ENCODE results near the gene PSMB9. TPM values are rescaled to one million over a fixed set of nuclear protein-coding genes. Genes with fewer than 3 reads are reported as not detected.

The PSMB9 gene
- total and polyA plus RNA-seq, 2 experiments from 2014 or later: 2.8 to 5.5 TPM

GRCh38 chr6:32876603-32877002 lies 22.6 kb downstream of the PSMB9 start (continued):
- TF ChIP-seq ZNF462 (CRISPR knock-in tag; IDR thresholded peaks at IDR 0.05) (no peak), STAT1 (IDR thresholded peaks at IDR 0.05; ENCODE audit: unreplicated experiment) (no peak), JUNB (IDR thresholded peaks at IDR 0.05; ENCODE audit: unreplicated experiment) (no peak), EZH2phosphoT487 (IDR thresholded peaks at IDR 0.05; ENCODE audit: unreplicated experiment) (no peak), REST (IDR thresholded peaks at IDR 0.05; ENCODE audit: unreplicated experiment) (no peak)

GRCh38 chr6:32879691-32880090 lies 25.7 kb downstream of the PSMB9 start:
- Mint-ChIP-seq H3K27me3 (ENCODE audit: insufficient read depth, low read depth, poor library complexity) (peaks cover 5% of the 10 kb centered on the region), H3K27ac (no peak overlapping the region), H3K36me3 (ENCODE audit: low read depth) (no peaks in the 10 kb centered on the region), H3K4me1 (no peaks in the 10 kb centered on the region), H3K9me3 (no peaks in the 10 kb centered on the region), H3K4me3 (no peak overlapping the region; the same call in 2 of the 3 replicates)
- Histone ChIP-seq H3K27ac (ENCODE audit: low read depth) (no peak overlapping the region), H3K36me3 (ENCODE audit: insufficient read depth) (no peaks in the 10 kb centered on the region), H3K4me2 (no peak overlapping the region), H4K20me1 (replicated peaks; ENCODE audit: insufficient read depth) (no peaks in the 10 kb centered on the region), H2AFZ (peak overlapping the region; percentile 43; the same call in 1 of the 2 replicates), H3K9me2 (ENCODE audit: insufficient read depth) (no peaks in the 10 kb centered on the region), H3K4me3 (no peak overlapping the region), H3K4me1 (ENCODE audit: insufficient read depth) (no peaks in the 10 kb centered on the region), H3K79me2 (replicated peaks; ENCODE audit: insufficient read depth) (no peaks in the 10 kb centered on the region), H3F3A (replicated peaks; ENCODE audit: low read depth) (no peaks in the 10 kb centered on the region), H3K27me3 (ENCODE audit: insufficient read depth) (no peaks in the 10 kb centered on the region)
- no peak for ATAC-seq
- peak; percentile 15 for DNase-seq (ENCODE audit: low spot score)
- TF ChIP-seq ETS1 (IDR thresholded peaks at IDR 0.05) (no peak), EZH2 (IDR thresholded peaks at IDR 0.05; ENCODE audit: low read depth, unreplicated experiment) (no peak), POLR2AphosphoS5 (IDR thresholded peaks at IDR 0.05; ENCODE audit: low read depth) (no peak), STAT1 (IDR thresholded peaks at IDR 0.05; ENCODE audit: unreplicated experiment) (no peak), REST (IDR thresholded peaks at IDR 0.05; ENCODE audit: unreplicated experiment) (no peak)
